Measurements from ENCODE around the gene ILK.

Gene ILK

DNA sequence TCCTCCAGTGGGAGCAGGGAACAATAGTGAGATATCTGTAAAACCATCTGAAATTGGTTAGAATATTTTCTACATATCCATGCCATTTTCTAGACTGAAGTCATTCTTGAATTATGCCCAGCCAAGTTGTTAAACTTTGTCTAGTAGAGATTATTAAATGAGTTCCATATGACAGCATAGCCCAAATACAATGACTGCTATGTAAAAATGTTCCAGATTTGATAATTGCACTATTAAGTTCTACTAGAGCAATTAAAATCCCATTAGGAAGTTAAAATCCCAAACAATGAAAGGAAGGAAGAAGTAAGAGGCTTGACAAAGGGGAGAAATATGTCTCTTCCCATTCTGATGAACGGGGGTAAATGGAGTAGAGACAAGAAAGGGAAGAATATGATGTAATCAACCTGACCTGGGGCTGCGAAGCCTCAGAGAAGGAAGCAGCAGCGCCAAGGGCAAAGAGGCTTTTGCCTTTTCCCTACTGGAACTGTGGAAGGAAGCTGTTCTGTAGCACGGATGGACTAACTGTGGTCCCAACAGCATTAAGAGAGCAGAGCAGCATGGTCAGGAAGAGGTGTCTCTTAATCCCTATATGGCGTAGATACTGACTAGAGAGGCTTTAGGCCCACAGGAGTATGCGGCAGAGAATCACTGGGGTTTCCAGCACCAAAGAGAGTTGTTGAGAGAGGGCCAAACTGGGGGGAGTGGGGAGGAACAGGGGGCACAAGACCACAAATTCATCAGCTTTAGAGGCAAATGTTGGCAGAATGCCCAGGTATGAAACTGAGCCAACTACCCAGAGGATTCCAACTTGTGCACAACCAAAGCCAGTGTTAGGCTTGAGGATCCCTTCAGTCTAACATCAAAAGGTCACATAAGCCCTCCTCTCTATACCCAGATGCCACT lies 26.9 kb upstream of the ILK start:
- TF ChIP-seq ZFX (IDR thresholded peaks at IDR 0.05): no peak
- TF ChIP-seq, protein P1, sequence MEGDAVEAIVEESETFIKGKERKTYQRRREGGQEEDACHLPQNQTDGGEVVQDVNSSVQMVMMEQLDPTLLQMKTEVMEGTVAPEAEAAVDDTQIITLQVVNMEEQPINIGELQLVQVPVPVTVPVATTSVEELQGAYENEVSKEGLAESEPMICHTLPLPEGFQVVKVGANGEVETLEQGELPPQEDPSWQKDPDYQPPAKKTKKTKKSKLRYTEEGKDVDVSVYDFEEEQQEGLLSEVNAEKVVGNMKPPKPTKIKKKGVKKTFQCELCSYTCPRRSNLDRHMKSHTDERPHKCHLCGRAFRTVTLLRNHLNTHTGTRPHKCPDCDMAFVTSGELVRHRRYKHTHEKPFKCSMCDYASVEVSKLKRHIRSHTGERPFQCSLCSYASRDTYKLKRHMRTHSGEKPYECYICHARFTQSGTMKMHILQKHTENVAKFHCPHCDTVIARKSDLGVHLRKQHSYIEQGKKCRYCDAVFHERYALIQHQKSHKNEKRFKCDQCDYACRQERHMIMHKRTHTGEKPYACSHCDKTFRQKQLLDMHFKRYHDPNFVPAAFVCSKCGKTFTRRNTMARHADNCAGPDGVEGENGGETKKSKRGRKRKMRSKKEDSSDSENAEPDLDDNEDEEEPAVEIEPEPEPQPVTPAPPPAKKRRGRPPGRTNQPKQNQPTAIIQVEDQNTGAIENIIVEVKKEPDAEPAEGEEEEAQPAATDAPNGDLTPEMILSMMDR (conservative IDR thresholded peaks at IDR 0.05): no peak
- H3K27ac ChIP-seq: no peak overlapping the region

DNA sequence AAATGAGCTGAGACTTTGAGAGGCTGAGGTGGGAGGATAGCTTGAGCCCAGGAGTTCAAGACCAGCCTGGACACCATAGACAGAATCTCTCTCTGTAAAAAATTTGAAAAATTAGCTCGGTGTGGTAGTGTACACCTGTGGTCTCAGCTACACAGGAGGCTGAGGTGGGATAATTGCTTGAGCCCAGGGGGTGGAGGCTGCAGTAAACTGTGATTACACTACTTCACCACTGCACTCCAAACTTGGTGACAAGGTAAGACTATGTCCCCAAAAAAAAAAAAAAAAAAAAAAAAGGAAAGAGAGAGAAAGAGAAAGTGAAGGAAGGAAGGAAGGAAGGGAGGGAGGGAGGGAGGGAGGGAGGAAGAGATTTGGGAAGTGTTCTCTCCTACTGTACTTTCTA lies 25.4 kb upstream of the ILK start:
- H3K27ac ChIP-seq: no peak overlapping the region
- TF ChIP-seq ZFX (IDR thresholded peaks at IDR 0.05): no peak
- TF ChIP-seq, protein P1 (conservative IDR thresholded peaks at IDR 0.05): no peak

DNA sequence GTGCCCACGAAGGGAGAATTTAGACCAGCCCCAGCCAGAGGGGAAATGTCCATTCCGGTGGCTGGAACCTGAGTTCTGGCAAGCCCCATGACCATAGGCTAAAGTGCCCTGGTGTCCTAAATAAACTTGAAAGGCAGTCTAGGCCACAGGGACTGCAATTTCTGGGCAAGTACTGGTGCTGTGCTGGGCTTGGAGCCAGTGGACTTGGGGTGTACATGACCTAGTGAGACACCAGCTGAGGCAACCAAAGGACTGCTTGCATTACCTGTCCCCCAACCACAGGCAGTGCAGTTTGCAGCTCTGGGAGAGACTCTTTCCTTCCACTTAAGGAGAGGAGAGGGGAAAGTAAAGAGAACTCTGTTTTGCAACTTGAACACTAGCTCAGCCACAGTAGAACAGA lies 23.9 kb upstream of the ILK start:
- H3K27ac ChIP-seq: no peak overlapping the region
- no peak for TF ChIP-seq ZFX (IDR thresholded peaks at IDR 0.05)
- TF ChIP-seq, protein P1 (conservative IDR thresholded peaks at IDR 0.05): no peak

DNA sequence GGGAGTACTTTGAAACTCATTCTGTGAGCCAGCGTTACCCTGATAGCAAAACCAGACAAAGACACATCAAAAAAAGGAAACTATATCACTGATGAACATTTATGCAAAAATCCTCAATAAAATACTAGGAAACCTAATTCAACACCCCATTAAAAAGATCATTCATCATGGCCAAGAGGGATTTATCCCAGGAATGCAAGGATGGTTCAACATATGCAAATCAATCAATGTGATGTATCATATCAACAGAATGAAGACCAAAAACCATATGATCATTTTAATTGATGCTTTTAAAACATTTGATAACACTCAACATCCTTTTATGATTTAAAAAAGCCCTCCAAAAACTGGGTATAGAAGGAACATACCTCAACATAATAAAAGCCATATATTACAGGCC lies 20.0 kb upstream of the ILK start:
- no peak overlapping the region for H3K27ac ChIP-seq
- no peak for TF ChIP-seq ZFX (IDR thresholded peaks at IDR 0.05)
- TF ChIP-seq, protein P1 (conservative IDR thresholded peaks at IDR 0.05): no peak

DNA sequence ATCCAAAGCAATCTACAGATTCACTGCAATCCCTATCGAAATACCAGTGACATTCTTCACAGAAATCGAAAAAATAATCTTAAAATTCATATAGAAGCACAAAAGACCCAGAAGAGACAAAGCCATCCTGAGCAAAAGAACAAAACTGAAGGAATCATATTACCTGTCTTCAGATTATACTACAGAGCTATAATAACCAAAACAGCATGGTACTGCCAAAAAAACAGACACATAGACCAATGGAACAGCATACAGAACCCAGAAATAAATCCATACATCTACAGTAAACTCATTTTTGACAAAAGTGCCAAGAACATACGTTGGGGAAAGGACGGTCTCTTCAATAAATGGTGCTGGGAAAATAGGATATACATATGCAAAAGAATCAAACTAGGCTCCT lies 19.0 kb upstream of the ILK start:
- TF ChIP-seq, protein P1 (conservative IDR thresholded peaks at IDR 0.05): no peak
- no peak for TF ChIP-seq ZFX (IDR thresholded peaks at IDR 0.05)

DNA sequence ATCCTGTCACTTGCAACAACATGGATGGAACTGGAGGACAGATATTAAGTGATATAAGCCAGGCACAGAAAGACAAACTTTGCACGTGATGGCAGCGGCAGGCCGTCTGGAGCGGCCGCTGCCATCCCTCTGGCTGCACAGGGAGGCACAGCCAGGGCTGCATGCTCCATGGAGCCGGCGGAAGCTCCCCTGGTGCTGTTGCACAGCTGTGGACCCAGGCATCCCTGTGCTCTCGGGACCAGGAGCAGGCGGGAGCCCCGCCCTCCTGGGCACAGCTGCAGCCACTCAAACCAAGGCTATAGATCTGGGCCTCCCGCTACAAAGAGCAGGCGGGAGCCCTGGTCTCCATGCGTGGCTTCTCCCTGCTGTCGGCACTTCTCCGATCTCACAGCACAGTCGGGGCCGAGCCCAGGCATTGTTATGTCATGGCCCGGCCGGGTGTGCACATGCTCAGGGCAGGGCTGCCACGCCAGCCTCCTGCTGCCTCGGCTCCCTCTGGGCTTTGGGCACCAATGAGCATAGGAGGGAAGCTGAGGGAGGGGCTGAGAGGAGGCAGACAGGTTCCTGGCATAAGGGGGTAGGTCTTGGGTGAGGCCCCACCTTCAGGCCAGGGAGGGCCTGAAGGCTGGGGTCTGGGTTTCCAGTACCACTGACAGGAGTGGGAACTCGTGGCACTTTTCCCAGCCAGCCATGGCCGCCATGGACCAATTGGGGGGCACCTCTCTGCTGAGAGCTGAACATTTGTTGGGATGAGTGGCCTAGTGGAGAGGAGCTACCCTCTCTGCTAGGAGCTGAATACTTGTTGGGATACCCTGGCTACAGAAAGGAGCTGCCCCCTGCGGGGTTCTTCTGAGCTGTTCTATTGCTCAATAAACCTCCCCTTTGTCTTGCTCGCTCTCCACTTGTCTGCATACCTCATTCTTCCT lies 16.9 kb upstream of the ILK start:
- TF ChIP-seq, protein P1 (conservative IDR thresholded peaks at IDR 0.05): no peak
- no peak for TF ChIP-seq ZFX (IDR thresholded peaks at IDR 0.05)
- peak overlapping the region; percentile 66 for H3K27ac ChIP-seq

More for the DNA sequence above, 19.0 kb upstream of the ILK start:
- no peak overlapping the region for H3K27ac ChIP-seq

All from C4-2B (cell line).